Gastrocnemius medialis (tissue), 4 donors: ENCODE data around the gene UBL5.

Experiments
- POLR2A ChIP-seq, 2 donors: fragments of 450-650 bp; IDR thresholded peaks; one replicate each; pipeline ENCODE4 v1.6.1; 2017; ENCODE audit warnings: antibody characterized with exemption in 2 of 2, mild to moderate bottlenecking in 2 of 2, moderate library complexity in 2 of 2
- TF ChIP-seq, protein P1 (sequence below), 5 experiments: fragments of 450-650 bp in 3 of 5; fragments of 200-600 bp in 2 of 5; sonication (generic) in 2 of 5; IDR thresholded peaks in 4 of 5; conservative IDR thresholded peaks in 1 of 5; 1 replicate in 4 of 5; 2 replicates in 1 of 5; pipeline ENCODE4 v1.5.1; 2016 to 2019; ENCODE audit warnings: antibody characterized with exemption in 5 of 5, mild to moderate bottlenecking in 3 of 5, moderate library complexity in 3 of 5

- TF ChIP-seq, protein P1, sequence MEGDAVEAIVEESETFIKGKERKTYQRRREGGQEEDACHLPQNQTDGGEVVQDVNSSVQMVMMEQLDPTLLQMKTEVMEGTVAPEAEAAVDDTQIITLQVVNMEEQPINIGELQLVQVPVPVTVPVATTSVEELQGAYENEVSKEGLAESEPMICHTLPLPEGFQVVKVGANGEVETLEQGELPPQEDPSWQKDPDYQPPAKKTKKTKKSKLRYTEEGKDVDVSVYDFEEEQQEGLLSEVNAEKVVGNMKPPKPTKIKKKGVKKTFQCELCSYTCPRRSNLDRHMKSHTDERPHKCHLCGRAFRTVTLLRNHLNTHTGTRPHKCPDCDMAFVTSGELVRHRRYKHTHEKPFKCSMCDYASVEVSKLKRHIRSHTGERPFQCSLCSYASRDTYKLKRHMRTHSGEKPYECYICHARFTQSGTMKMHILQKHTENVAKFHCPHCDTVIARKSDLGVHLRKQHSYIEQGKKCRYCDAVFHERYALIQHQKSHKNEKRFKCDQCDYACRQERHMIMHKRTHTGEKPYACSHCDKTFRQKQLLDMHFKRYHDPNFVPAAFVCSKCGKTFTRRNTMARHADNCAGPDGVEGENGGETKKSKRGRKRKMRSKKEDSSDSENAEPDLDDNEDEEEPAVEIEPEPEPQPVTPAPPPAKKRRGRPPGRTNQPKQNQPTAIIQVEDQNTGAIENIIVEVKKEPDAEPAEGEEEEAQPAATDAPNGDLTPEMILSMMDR (IDR thresholded peaks at IDR 0.05 in 4 of 5, conservative IDR thresholded peaks at IDR 0.05 in 1 of 5), result no peak
- no peak for TF ChIP-seq POLR2A (IDR thresholded peaks at IDR 0.05)
Observed at GRCh38 chr19:9819596-9819909, 8.2 kb upstream of the UBL5 start.
